ENCODE results near the gene TMEM184A. TPM values are rescaled to one million over a fixed set of nuclear protein-coding genes. Genes with fewer than 3 reads are reported as not detected.

TMEM184A gene
- total and polyA plus RNA-seq, 2 of the 13 experiments (the other 11 are each of a cell fraction or from before 2014, with no cell fraction given): 9.5 to 20.4 TPM

GRCh38 chr7:1532456-1533254 is 23.4 kb downstream of the TMEM184A start (continued):
- TF ChIP-seq KDM2A (CRISPR knock-in tag; IDR thresholded peaks at IDR 0.05; ENCODE audit: borderline replicate concordance, low read depth) (no peak), ZFP36L2 (CRISPR knock-in tag; IDR thresholded peaks at IDR 0.05) (no peak), RFX1 (IDR thresholded peaks at IDR 0.05) (no peak), BHLHE40 (IDR thresholded peaks at IDR 0.05; ENCODE audit: low read length) (no peak), DNMT3B (CRISPR knock-in tag; conservative IDR thresholded peaks at IDR 0.05) (no peak), NFATC3 (CRISPR knock-in tag; IDR thresholded peaks at IDR 0.05) (no peak), RBFOX2 (IDR thresholded peaks at IDR 0.05; ENCODE audit: low read depth, low read length) (peak; percentile 13; the same call in 1 of the 2 replicates), ARID4A (CRISPR knock-in tag; IDR thresholded peaks at IDR 0.05; ENCODE audit: borderline replicate concordance) (peak; percentile 74; the same call in 1 of the 2 replicates), ZSCAN25 (CRISPR knock-in tag; IDR thresholded peaks at IDR 0.05) (no peak), NR3C1 (CRISPR knock-in tag; IDR thresholded peaks at IDR 0.05) (no peak), ZNF264 (CRISPR knock-in tag; IDR thresholded peaks at IDR 0.05) (no peak), TEAD3 (CRISPR knock-in tag; optimal IDR thresholded peaks at IDR 0.05; ENCODE audit: borderline replicate concordance) (no peak), TARDBP (CRISPR knock-in tag; IDR thresholded peaks at IDR 0.05) (no peak; the same call in 1 of the 2 replicates), ZNF275 (CRISPR knock-in tag; IDR thresholded peaks at IDR 0.05; ENCODE audit: borderline replicate concordance) (no peak), MIER3 (CRISPR knock-in tag; IDR thresholded peaks at IDR 0.05; ENCODE audit: borderline replicate concordance) (no peak), ZNF605 (CRISPR knock-in tag; IDR thresholded peaks at IDR 0.05) (peak; percentile 52; the same call in 1 of the 2 replicates), MIXL1 (CRISPR knock-in tag; IDR thresholded peaks at IDR 0.05) (no peak), ZNF230 (CRISPR knock-in tag; IDR thresholded peaks at IDR 0.05) (no peak), TRIM24 (CRISPR knock-in tag; IDR thresholded peaks at IDR 0.05) (no peak)
- TF ChIP-seq, protein P1, sequence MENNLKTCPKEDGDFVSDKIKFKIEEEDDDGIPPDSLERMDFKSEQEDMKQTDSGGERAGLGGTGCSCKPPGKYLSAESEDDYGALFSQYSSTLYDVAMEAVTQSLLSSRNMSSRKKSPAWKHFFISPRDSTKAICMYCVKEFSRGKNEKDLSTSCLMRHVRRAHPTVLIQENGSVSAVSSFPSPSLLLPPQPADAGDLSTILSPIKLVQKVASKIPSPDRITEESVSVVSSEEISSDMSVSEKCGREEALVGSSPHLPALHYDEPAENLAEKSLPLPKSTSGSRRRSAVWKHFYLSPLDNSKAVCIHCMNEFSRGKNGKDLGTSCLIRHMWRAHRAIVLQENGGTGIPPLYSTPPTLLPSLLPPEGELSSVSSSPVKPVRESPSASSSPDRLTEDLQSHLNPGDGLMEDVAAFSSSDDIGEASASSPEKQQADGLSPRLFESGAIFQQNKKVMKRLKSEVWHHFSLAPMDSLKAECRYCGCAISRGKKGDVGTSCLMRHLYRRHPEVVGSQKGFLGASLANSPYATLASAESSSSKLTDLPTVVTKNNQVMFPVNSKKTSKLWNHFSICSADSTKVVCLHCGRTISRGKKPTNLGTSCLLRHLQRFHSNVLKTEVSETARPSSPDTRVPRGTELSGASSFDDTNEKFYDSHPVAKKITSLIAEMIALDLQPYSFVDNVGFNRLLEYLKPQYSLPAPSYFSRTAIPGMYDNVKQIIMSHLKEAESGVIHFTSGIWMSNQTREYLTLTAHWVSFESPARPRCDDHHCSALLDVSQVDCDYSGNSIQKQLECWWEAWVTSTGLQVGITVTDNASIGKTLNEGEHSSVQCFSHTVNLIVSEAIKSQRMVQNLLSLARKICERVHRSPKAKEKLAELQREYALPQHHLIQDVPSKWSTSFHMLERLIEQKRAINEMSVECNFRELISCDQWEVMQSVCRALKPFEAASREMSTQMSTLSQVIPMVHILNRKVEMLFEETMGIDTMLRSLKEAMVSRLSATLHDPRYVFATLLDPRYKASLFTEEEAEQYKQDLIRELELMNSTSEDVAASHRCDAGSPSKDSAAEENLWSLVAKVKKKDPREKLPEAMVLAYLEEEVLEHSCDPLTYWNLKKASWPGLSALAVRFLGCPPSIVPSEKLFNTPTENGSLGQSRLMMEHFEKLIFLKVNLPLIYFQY (CRISPR knock-in tag; IDR thresholded peaks at IDR 0.05; ENCODE audit: borderline replicate concordance): peak; percentile 96
- TF ChIP-seq, protein P2, sequence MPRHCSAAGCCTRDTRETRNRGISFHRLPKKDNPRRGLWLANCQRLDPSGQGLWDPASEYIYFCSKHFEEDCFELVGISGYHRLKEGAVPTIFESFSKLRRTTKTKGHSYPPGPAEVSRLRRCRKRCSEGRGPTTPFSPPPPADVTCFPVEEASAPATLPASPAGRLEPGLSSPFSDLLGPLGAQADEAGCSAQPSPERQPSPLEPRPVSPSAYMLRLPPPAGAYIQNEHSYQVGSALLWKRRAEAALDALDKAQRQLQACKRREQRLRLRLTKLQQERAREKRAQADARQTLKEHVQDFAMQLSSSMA (CRISPR knock-in tag; IDR thresholded peaks at IDR 0.05): no peak

All from HepG2 (cell line).